ENCODE measurements around the gene PEAK1. TPM values are rescaled to one million over a fixed set of nuclear protein-coding genes. Genes with fewer than 3 reads are reported as not detected.

Gene PEAK1
- total and polyA plus RNA-seq, 9 of the 15 experiments (the other 6 are each of a cell fraction or from before 2014, with no cell fraction given): 0.99 to 22.4 (median 10.8) TPM

DNA sequence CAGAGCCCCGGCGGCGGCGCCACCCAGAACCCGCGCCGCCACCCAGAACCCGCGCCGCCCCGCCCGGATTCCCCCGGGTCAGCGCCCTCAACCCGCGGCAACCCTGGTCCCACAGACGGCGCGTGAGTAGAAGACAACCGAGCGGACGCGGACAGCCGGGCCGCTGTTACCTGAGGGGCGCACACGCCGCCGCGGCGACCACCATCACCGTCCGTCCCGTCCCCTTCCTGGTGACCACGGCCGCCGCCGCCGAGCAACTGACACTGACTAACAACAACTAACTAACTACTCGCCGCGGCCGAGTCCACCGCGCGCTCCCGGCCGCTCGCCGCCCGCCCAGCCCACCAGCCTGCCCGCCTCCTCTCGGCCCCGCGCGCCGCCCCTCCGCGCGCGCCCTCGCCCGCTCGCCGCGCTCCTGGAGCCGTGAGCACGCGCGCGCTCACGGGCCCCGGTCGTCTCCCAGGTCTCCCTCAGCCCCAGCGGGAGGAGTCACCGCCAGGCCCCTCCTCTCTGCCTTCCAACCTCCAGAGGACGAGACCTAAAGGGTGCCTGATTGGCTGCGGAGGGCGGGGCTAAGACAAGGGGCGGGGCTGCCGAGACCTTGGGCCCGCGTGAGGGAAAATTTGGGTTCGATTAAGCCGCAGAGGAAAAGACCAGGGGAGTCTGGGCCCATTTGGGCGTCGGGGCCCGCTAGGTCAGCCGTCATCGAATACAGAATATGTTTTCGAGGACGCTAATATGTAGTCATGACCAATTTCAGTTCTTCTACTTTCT is at the start of gene PEAK1 (continued):
- TF ChIP-seq, protein P1, sequence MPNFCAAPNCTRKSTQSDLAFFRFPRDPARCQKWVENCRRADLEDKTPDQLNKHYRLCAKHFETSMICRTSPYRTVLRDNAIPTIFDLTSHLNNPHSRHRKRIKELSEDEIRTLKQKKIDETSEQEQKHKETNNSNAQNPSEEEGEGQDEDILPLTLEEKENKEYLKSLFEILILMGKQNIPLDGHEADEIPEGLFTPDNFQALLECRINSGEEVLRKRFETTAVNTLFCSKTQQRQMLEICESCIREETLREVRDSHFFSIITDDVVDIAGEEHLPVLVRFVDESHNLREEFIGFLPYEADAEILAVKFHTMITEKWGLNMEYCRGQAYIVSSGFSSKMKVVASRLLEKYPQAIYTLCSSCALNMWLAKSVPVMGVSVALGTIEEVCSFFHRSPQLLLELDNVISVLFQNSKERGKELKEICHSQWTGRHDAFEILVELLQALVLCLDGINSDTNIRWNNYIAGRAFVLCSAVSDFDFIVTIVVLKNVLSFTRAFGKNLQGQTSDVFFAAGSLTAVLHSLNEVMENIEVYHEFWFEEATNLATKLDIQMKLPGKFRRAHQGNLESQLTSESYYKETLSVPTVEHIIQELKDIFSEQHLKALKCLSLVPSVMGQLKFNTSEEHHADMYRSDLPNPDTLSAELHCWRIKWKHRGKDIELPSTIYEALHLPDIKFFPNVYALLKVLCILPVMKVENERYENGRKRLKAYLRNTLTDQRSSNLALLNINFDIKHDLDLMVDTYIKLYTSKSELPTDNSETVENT (CRISPR knock-in tag; IDR thresholded peaks at IDR 0.05): peak; percentile 89
- TF ChIP-seq MAZ (CRISPR knock-in tag; conservative IDR thresholded peaks at IDR 0.05 in 1 of 2, IDR thresholded peaks at IDR 0.05 in 1 of 2): peak in 1 of 2 experiments; percentile 4; a peak in 1 of 4 replicates
- TF ChIP-seq MYC (IDR thresholded peaks at IDR 0.05; ENCODE audit: low read depth, low read length): peak; percentile 31; the same call in 1 of the 2 replicates
- TF ChIP-seq MYC (CRISPR knock-in tag; IDR thresholded peaks at IDR 0.05; ENCODE audit: borderline replicate concordance, low read depth): no peak
- 0 out of 2 replicates have a peak, but pooled peaks have one; percentile 33 for TF ChIP-seq NR3C1 (CRISPR knock-in tag; IDR thresholded peaks at IDR 0.05)
- no peak for TF ChIP-seq NFRKB (IDR thresholded peaks at IDR 0.05; ENCODE audit: low read depth)
- TF ChIP-seq TBL1XR1 (IDR thresholded peaks at IDR 0.05; ENCODE audit: low read length in 2 of 2): no peak
- TF ChIP-seq MEF2D (tag; conservative IDR thresholded peaks at IDR 0.05; ENCODE audit: low read depth): no peak
- TF ChIP-seq GTF2F1 (IDR thresholded peaks at IDR 0.05; ENCODE audit: low read depth, low read length): 0 out of 2 replicates have a peak, but pooled peaks have one; percentile 28
- peak; percentile 74 for TF ChIP-seq SUPT5H (IDR thresholded peaks at IDR 0.05)
- TF ChIP-seq HDAC1 (IDR thresholded peaks at IDR 0.05): peak in 1 of 2 experiments; percentile 42; a peak in 1 of 4 replicates
- TF ChIP-seq ZNF175 (CRISPR knock-in tag; IDR thresholded peaks at IDR 0.05; ENCODE audit: low read depth): peak; percentile 48
- TF ChIP-seq TEAD1 (CRISPR knock-in tag; IDR thresholded peaks at IDR 0.05): 0 out of 4 replicates have a peak, but pooled peaks of 1 of the 2 experiments have one; percentile 17
- no peak for TF ChIP-seq RHOXF2B (CRISPR knock-in tag; conservative IDR thresholded peaks at IDR 0.05)
- TF ChIP-seq KDM5B (IDR thresholded peaks at IDR 0.05; ENCODE audit: insufficient replicate concordance, low read depth, low read length): peak; percentile 82
- TF ChIP-seq EZH2 (IDR thresholded peaks at IDR 0.05; ENCODE audit: borderline replicate concordance, low read depth, low read length): no peak
- no peak for TF ChIP-seq SMAD2 (IDR thresholded peaks at IDR 0.05; ENCODE audit: low read depth, low read length)
- TF ChIP-seq ZNF197 (CRISPR knock-in tag; IDR thresholded peaks at IDR 0.05; ENCODE audit: low read depth): peak; percentile 20; the same call in 1 of the 2 replicates
- peak; percentile 74 for TF ChIP-seq NCOA6 (IDR thresholded peaks at IDR 0.05)
- 0 out of 2 replicates have a peak, but pooled peaks have one; percentile 16 for TF ChIP-seq SOX6 (IDR thresholded peaks at IDR 0.05)

Measured in K562 (cell line).